GM21423 (cell line): ENCODE results near the gene CCL13.
"Not testable (repeated sequence)": the region's sequence is repeated elsewhere in the genome, so short reads cannot be mapped to it uniquely, and the experiment has no call there.

Experiments
- ATAC-seq: cut with Tn5 transposase; IDR thresholded peaks from one replicate; pipeline ENCODE4 v1.9.1; 2021; ENCODE audit warnings: mild to moderate bottlenecking, moderate library complexity; ENCODE audit not compliant: unreplicated experiment

The CCL13 gene

DNA sequence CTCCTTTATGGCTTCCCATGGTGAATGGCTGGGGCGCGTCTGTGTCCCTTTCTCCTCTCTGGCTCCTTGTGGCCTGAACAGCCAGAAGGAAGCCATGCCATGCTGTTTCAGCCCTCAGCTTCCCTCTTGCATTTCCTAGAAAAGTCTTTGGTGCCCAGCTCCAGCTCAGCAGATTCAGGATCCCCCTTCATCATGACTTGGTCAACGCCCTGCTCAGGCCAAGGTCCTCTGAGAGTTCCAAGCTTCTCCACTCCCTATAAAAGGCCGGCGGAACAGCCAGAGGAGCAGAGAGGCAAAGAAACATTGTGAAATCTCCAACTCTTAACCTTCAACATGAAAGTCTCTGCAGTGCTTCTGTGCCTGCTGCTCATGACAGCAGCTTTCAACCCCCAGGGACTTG is at the start of gene CCL13:
Gene CCL13 (plus strand): TSS at position 287 of the 400 bp plus-strand sequence. CDS start 47 bp downstream, at position 334.
- no peak for ATAC-seq

DNA sequence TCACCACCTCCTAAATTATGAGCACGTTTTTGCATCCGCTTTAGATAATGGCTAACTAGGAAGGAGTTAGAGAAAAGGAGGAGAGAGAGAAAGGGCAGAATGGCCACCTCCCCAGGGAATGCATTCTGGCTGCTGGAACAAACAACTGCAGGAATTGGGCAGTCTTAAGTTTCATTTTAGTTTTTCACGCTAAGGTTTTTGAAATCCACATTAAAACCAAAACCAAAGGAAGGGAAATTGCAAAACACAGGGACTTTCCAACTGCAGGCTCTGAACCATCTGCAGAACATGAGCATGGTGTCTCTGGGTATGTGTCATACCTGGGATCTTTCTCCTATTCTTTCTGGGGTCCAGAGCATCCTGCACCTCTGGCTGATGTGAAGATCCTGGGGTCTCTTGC is 49.2 kb upstream of the CCL13 start:
- no peak for ATAC-seq

DNA sequence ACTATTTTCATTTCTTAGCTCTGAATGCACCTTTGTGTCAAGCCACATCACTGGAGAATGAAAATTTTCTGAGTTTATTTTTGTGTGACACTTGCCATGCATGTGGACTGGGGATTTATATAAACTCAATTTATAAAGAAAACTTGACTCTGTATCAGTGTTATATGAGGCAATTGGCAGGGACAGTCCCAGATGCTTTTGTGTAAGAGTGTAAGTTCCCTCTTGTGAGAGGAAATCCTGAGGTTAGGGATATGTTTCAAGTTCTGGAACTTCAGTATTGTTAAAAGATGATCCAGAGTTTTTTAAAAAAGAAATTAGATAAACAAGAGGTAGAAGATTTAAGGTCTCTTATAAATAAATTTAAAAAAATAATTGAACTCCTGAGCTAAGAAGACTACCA is 47.9 kb upstream of the CCL13 start:
- no peak for ATAC-seq

DNA sequence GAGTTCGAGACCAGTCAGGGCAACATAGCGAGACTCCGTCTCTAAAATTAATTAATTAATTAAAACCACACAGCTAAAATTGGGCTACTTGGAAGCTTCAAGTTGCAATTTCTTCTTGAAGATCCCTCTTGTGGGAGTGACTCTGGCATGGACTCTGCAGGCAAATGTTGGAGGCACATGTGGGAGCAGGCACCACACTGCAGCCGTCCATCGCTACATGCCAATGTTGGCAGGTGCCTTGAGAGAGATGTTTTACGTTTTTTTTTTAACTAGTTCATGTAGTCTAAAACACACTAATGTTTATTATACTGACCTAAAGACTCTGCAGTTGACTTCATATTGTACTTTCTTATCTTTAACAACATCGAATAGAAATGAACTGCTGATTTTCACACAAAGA is 45.0 kb upstream of the CCL13 start:
- no peak for ATAC-seq

DNA sequence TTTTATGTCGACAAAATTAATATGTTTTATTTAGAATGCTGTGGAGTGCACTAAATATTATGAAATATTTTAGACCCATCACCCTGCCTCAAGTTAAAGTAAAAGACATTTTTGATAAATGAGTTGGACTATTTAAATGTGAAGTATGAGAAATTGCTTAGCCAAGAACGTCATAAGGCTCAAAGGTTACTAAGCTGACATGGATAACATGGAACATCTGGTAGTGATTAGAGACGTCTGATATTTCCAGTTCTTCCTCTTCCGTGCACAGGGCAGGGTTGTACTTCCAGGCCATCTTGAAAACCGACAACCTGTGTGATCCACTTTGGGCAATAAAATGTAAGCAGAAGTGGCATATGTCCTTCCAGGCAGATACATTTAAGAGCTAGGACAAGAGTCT is 44.2 kb upstream of the CCL13 start:
- ATAC-seq = no peak

DNA sequence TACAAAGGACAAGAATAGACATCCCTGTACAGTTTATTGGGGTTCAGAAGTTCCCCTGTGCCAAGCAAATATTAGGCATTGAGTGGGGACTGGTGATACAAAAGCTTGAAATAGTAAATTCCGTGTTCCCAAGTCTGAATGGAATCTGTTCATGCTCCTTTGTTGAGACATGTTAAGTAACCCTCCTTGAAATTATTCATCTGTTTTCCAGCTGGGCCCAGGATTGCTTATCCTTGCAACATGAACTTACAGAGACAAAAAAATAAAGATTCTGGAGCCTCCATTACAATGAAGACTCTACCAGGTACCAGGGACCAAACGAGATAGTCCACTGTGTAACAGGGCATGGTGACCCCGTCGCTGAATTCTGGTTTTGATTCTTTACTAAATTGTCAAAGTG is 43.1 kb upstream of the CCL13 start:
- no peak for ATAC-seq

DNA sequence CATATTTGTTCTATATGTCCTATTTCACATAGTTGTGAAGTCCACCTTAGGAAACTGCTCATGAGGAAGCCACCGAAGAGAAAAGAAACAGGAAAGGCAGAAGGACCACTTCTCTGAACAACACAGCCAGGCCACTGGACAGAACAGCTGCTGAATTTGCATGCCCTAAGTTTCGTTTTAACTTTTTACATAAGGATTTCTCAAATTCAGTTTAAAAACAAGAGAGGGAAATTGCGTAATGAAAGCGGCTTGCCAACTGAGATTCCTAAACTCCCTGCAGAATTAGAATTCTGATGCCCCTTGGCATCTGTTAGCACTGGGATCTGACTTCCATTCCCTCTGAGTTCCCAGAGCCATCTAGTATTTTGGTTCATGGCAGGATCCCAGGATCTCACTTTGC is 42.0 kb upstream of the CCL13 start:
- no peak for ATAC-seq

DNA sequence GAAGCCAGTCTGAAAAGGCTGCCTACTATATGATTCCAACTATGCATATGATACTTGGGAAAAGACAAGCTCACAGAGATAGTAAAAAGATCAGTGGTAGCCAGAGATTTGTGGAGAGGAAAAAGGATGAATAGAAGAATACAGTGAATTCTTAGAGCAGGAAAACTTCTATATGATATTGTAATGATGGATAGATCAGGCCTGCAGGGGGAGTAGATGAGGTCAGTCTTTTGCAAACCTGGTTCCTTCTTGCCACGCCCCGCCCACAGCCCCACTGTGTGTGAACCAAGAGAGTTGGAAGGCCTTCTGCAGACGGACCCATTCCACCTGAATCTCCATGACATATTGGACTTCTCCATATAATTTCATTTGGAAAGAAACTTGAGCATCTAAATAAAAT is 37.8 kb upstream of the CCL13 start:
- no peak for ATAC-seq

DNA sequence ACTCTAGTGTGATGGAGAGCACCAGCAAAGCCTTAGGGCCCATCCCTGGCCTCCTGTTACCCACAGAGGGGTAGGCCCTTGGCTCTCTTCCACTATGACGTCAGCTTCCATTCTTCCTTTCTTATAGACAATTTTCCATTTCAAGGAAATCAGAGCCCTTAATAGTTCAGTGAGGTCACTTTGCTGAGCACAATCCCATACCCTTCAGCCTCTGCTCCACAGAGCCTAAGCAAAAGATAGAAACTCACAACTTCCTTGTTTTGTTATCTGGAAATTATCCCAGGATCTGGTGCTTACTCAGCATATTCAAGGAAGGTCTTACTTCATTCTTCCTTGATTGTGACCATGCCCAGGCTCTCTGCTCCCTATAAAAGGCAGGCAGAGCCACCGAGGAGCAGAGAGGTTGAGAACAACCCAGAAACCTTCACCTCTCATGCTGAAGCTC is 37.2 kb upstream of the CCL13 start, which contains the start of gene CCL8:
Gene CCL8 (plus strand): TSS at position 397 of the 445 bp plus-strand sequence. CDS start 67 bp downstream, outside the sequence.
- ATAC-seq = no peak

DNA sequence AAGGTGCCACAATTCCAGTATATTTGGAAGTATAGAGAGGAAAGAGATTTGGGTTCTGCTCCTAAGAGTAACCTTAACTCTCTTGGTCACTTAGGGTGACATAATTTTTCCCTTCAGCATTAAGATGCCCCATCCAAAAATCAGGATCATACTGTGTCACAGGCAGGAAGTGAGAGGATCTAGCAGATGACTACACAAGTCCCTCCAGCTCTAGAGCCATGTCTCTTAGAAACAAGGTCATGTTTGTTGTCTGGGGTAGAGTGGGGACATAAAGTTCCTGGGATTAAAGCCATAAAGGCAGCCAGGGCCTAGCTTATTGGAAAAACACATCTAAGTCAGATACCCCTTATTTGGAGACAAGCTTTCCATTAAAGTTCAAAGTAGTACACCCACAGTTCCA is 34.3 kb upstream of the CCL13 start:
- no peak for ATAC-seq

DNA sequence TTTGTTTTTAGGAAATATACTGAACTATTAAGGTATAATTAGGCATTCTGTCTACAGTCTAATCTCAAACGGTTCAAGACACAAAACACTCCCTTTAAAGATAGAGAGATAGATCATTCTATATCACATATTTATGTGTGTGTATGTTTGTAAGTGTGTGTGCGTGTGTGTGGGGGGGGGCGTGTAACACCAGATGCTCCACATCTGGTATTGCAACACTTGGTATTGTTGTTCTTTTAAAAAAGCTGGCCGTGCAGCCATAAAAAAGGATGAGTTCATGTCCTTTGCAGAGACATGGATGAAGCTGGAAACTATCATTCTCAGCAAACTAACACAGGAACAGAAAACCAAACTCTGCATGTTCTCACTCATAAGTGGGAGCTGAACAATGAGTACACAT is 28.7 kb upstream of the CCL13 start:
- not testable (repeated sequence) for ATAC-seq

DNA sequence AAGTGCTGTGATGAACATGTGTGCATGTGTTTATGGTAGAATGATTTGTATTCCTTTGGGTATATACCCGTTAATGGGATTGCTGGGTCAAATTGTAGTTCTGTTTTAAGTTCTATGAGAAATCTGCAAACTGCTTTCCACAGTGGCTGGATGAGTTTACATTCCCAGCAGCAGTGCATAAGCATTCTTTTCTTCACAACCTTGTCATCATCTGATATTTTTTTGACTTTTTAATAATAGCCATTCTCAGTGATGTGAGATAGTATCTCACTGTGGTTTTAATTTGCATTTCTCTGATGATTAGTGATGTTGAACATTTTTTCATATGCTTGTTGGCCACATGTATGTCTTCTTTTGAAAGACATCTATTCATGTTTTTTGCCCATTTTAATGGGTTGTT is 18.6 kb upstream of the CCL13 start:
- no peak for ATAC-seq

DNA sequence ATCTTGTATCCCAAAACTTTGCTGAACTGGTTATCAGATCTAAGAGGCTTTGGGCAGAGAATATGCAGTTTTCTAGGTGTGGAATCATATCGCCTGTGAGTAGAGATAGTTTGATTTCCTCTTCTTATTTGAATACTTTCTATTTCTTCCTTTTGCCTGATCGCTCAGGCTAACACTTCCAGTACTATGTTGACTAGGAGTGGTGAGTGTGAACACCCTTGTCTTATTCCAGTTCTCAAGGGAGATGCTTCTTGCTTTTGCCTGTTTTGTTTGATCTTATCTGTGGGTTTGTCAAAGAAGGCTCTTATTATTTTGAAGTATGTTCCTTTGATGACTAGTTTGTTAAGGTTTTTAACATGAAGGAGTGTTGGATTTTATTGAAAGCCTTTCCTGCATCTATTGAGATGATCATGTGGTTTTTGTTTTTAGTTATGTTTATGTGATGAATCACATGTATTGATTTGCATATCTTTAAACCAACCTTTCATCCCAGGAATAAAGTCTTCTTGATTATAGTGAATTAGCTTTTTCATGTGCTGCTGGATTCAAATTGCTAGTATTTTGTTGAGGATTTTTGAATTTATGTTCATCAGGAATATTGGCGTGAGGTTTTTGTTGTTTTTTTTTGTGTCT is 17.0 kb upstream of the CCL13 start:
- no peak for ATAC-seq

DNA sequence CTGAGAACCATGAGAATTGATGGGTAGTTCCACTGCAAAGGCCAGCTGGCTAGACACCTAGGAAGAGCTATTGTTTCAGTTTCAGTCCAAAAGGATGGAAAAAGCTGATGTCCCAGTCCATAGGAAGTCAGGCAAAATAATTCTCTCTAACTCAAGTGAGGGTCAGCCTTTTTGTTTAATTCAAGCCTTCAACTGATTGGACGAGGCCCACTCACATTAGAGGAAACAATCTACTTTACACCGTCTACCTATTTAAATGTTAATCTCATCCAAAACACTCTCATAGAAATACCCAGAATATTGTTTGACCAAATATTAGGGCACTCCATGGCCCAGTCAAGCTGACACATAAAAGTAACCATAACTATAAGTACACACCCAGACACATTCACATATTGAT is 14.4 kb upstream of the CCL13 start:
- ATAC-seq = no peak

DNA sequence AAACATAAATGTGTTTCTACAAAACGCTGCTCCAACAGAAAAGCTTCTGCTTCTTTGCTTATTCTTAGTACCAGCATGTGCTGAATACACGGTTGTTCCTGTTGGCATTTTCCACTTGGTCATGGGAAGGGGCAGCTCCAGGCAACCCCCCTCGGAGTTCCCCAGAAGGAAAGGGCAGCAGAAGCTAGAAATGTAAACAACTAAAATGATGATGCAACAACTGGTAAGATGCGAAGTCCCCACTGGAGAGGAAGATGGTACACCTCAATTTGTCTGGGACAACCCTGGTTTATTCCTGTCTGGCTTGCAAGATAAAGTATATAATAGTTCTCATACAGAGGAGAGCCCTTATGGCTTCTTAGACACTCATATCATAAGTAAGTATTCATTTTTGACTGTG is 9.2 kb upstream of the CCL13 start:
- ATAC-seq = no peak

DNA sequence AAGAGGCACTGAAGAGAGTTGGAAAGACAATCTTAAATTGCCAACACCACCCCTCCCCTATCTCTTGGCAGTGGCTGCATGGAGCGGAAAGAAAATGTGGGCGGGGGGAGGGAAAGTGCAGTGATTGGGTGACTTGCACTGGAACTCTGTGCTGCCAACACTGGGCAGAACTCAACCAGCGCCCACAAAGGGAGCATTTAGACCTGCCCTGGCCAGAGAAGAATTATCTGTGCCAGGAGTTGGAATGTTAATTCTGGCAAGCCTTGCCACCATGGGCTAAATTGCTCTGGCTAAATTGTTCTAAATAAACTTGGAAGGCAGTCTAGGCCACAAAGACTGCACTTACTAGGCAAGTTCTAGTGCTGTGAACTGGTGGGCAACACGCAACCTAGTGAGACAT is 6.5 kb upstream of the CCL13 start:
- ATAC-seq = no peak

DNA sequence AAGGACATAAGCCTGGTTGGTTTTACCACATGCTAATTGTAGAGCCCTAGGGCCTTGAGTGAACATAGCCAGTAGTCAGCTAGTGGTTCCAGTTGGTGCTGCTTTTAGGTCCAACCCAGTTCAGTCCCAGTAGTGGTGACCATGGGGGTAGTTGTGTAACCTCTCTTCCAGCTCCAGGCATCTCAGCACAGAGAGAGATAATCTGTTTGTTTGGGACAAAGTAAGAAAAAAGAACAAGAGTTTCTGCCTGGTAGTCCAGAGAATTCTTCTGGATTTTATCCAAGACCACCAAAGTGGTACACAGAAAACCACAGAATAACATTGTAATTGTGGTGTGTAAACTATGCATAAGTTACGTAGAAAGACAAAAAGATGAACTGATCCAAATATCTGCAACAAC is 5.2 kb upstream of the CCL13 start:
- ATAC-seq = no peak

DNA sequence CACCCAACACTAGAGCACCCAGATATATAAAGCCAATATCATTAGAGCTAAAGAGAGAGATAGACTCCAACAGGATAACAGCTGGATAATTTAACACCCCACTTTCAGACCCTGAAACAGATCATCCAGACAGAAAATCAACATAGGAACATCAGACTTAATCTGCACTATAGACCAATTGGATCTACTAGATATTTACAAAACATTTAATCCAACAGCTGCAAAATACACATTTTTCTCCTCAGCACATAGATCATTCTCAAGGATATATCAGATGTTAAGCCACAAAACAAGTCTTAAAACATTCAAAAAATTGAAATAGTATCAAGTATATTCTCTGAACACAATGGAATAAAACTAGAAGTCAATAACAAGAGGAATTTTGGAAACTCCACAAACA is 4.1 kb upstream of the CCL13 start:
- no peak for ATAC-seq

DNA sequence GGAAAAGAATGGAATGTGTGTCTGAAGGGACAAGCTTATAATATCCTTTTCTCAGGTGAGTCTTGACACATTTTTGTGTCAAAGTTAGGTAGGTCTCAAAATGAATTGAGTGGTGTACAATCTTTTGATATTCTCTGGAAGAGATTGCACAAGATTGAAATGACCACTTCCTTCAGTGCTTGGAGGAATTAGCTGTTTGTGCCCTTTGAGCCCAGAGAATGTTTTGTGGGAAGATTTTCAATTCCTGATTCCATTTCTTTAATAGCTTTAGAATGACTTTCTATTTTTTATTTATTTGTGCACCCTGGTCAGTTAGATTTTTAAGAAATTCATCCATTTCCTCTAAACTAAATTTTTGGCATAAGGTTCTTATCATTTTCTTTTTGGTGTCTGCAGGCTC is 1.6 kb upstream of the CCL13 start:
- ATAC-seq = no peak

DNA sequence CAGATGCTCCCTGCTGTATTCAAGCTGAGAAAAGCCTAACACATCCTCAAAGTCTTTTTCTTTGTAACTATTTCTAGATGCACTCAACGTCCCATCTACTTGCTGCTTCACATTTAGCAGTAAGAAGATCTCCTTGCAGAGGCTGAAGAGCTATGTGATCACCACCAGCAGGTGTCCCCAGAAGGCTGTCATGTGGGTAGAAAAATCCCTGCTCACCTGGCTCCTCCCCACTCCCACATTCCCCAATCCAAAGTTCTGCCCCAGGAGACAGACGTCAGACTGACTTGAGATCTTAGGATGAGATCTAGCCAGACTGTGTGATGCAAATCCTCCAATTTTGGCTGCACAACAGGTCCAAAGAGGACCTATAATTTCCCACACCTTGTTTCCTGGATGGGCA is 1.1 kb downstream of the CCL13 start:
- ATAC-seq = no peak

DNA sequence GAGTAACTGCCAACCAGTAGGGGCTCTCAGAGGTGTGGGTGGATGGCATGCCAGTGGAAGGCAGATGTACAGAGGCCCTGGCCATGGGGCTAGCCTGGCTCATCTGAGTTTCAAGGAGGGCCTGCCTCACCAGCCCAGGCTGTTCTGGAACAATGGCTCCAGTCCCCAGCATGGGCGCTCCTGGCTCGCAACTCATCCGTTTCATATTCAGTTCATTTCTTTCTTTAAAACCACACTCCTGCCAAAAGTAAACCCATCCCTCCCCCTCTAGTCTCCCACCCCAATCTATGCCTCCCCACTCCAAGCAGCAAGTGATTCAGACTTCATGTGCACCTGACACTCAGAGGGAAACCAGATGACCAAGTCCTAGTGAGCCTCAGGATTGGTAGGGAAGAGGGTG is 2.4 kb downstream of the CCL13 start:
- ATAC-seq = no peak

DNA sequence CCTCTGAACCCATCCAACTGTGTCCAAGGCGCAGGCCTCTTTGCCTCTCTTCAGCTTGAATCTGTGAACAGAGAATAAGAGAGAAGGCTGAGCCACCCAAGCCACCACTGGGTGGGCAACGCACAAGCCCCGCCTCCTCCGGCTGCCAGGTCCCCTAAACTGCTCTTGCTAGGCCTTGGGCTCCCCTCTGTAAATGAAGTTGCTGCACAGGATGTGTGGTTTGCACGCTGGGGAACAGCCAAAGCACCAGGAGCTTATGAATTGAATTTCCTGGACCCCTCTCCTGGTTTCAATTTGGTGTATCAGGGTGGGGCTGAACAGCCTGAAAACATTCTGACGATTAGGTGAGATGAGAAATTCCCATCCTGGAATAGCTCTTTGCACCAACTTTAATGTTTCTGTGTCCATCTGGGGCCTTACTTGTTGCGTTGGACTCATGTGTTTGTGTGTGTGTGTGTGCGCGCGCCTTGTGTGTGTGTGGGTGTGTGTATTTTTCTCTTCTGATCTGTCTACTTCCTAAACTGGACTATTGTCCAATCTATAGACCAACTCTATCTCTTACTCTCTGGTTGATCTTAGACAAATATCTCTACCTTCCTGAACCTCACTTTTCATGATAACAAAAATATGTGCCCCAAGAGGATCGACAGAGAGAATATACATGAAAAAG is 4.5 kb downstream of the CCL13 start:
- no peak for ATAC-seq
